Fibroblast of skin of left quadriceps (primary cell): ENCODE data around the gene TBC1D5.
A peak's percentile ranks its signal among the peaks of the same experiment; 100 is the strongest.

Source experiments
- DNase-seq, 2 experiments: peaks; one replicate each; pipeline ENCODE4 v3.0.0-alpha.2; 2013; ENCODE audit warnings: low read depth in 2 of 2

Gene TBC1D5

DNA sequence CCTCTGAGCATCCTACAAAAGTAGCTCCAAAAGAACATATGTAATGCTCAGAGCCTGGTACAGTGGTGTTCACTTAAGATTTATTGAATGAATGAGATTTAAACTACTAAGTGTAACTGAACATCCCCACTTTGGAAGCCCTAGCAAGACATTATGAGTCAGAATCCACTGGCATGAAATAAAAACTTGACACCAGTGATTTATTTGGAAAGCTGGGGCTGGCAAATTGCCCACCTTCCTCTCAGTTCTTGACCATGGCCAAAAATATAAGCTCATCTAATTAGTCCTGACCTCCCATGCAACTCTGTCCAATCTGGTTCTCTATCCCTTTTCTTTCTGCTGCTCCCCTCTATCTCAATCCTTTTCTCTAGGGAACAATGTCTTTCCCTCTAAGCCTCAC is 439.7 kb downstream of the TBC1D5 start:
- no peak for DNase-seq

DNA sequence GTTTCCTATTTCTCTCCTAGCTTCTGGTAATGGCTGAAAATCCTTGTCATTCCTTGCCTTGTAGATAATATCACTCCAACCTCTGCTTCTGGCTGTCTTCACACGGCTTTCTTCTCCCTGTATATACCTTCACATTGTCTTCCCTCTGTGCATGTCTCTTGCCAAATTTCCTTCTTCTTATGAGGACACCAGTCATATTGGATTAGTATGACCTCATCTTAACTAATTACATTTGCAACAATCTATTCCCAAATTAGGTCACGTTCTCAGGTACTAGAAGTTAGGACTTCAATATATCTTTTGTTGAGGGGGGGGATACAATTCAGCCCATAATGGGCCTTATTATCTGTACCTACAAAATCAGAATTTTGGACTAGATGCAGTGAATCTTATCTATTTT is 440.3 kb downstream of the TBC1D5 start:
- DNase-seq, result no peak

DNA sequence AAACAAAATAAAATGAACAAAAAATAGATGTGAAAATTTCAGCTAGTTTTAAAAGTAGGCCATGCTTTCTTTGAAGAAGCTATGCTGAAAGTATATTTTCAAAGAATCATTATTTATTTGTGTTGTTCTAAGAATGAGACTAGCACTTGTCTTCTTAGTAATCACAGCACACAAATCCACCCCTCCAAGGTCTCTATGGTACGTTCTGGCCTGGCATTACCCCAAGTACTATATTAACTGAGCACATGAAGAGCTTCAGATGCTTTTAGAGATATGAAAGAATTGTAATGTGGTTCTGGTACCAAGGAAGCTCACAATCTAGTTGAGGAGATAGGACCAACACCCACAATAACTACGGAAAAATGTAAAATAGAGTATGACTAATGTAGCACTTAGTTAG is 441.2 kb downstream of the TBC1D5 start:
- DNase-seq, result no peak

DNA sequence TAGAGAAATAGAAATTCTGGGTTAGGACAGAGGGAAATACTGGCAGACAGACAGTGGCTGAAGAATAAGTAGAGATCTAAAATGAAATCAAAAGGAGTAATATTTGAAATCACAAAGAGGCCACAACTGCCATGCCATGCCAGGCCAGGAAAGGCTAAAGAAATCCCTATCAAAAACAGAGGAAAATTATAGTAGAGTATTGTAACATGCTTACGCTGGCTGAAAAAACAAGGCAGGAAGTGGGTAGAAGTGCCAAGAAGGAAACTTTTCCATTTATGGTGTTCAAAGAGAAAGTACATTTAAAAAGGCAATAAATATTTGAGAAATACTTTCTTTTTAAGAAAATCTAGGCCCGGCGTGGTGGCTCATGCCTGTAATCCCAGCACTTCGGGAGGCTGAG is 442.0 kb downstream of the TBC1D5 start:
- DNase-seq, result no peak

DNA sequence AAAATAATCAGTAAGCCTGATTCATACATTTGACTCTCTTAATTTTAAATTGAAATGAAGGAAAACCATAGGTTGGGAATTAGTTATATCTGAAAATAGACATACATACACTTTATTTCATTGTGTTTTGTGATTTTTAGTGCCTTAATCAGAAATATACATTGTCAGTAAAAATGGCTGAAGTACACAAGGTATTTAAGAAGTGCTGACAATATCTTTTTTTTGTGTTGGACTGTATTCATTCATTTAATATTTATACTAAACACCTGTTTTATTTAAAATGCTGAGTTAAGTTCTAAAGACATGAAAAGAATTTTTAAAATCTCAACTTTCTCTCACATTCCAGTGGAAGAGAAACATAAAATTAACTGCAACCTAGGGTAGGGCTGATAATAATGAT is 444.4 kb downstream of the TBC1D5 start:
- DNase-seq, result no peak

DNA sequence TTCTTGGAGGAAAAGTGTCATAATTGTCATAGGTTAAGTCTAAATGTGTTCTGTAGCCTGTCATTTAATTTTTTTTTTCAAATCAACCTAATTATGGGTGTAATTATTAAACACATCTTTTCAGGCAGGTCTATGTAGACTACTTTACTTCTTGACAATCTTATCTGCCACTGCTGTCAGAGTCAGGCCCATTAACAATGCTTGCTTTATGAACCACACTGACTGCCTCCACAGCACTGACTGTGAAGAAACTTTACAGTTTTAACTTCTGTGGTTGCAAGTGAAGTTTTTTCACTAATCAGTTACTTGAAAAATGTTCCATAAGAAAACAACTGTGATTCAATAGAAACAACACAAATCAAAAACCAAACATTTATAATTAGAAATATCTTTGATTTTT is 449.9 kb downstream of the TBC1D5 start:
- no peak for DNase-seq

DNA sequence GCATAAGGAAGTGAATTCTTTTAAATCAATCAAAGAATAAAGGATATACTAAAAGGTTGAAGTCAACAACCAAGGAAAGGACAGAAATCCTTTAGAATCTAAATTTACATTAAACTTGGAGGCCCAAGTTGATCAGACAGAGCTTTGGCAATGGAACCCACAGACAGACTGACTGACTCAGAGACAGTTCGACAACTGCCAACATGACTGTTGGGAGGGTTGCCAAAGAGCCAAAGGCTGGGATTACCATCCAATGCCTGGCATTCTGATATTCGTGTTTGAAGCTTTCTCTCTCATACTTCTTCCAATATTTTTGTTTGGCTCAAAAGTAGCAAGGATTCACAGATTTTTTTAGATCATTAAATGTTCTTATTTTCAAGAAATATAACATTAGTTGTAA is 451.5 kb downstream of the TBC1D5 start:
- DNase-seq, result no peak

DNA sequence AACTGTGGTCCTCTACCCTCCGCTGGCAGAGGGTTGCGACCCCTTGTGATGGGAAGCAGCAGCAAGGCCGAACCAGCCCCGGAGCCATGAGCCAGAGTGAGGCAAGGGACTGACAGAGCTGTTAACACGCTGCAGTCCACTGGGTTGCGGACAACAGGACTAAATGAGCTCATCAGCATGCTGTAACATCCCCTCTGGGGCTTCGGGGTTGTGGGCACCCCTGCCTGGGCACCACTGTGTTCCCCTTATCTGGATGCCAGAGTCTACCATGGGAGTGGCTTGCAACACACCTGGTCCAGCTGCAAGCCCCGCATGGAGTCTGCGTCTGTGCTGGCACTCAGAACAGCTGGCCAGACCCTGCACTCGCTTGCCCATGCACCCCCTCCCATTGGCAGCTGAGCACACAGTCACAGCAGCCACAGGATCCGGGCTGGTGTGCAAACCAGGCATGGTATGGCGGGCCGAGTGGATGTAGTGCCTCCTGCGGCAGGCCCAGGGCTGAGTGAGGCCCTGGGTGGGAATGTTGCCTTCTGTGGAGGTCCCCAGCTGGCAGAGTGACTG is 453.5 kb downstream of the TBC1D5 start:
- no peak for DNase-seq

DNA sequence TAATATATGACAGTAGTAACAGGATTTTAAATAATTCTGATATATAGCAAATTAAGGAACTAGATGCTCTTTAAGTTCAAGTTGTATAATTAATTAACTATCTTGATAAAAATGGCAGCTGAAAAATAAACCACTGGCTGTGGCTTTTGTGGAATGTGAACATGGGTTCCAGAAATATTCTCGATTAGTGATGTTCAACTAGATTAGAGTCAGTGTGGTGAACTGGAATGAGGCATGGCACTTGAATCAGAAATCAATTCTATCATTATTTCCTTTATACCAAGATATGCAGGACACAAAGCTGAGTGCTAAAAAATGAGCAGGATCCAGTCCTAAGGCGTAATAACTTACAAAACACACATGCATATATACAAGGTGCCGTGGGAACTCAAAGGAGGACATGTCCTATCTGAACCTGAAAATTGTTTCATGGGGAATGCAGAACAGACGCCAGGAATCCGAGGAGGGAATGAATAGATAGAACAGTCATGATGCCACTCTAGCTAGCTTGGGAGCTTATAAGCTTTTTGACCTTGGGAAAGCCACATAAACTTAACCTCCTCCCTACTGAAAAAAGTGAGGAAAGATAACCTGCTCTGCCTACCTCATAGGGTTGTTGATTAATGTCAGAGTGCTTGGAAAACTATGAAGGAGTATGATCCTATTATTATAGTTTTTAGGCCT is 455.3 kb downstream of the TBC1D5 start:
- DNase-seq, result no peak

DNA sequence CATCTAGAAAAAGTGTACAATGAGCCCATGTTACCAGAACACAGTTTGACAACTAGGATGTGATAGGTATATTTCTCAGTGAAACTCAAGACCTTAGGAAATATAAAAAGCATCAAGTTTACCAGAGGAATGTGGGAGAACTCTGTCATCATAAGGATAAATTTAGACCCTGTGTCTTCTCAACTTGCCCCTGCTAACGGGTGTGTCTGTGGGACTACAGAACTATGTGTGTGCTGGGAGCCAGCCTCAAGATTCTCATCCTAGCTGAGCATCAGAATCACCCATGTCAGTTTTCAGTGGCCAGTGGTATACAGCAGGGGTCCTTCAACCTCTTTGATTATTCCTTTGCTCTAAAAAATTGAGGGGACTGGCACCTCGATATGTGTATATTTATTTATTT is 464.4 kb downstream of the TBC1D5 start:
- no peak for DNase-seq

DNA sequence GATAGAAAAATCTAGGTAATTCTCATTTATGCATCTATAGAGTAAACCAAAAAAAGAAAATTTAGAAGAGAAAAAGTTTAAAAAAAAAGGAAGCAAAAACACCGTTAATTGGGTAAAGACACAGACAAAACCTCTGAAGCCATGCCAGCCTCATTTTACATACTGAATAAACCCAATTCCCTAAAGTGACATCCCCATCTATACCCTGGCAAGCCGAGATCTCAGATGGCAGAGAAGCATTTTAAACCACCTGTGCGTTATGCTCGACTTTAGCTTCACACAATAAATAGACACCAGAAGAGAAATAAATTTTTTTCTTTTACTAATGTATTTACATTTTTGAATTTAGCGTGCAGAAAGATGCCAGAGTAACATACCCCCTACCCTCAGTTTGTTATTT is 475.6 kb downstream of the TBC1D5 start:
- no peak for DNase-seq

DNA sequence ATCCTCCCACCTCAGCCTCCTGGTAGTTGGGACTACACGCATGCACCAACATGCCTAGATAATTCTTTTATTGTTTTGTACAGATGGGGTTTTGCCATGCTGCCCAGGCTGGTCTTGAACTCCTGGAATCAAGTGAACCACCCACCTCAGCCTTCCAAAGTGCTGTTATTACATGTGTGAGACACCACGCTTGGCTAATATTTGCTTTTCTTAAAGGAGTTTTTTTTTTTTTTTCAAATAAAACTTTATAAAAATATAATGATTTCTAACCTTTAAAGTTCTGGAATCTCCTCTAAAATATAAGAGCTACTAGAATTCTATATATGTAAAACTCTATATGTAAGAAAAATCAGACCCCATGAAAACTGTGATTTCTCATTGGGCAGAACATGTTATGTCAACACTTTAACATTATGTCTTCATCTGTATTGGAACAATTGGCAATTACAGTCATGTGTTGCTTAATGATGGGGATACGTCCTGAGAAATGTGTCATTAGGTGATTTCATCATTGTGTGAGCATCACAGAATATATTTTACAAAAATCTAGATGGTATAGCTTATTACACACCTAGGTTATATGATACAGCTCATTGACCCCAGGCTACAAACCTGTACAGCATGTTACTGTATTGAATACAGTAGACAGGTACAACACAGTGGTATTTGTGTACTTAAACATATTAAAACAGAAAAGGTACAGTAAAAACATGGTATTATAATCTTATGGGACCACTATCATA is 480.6 kb downstream of the TBC1D5 start:
- no peak for DNase-seq

DNA sequence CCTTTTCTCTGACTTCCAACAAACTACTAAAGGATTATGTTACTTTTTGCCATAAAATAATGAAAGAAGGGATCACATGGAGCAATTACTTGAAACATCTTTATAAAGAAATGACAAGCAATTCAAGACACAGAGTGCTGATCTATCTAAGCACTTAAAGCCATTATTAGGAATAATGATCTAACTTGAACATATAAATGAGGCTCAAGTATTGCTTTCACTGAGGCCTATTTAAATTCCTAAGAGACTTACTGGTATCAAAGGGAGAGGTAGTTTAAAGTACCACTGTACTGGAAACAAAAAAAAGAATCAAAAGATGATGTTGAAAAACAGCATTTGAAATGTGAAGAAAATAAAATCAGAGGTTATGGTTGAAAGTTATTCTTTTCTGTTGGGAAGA is 482.2 kb downstream of the TBC1D5 start:
- no peak for DNase-seq

DNA sequence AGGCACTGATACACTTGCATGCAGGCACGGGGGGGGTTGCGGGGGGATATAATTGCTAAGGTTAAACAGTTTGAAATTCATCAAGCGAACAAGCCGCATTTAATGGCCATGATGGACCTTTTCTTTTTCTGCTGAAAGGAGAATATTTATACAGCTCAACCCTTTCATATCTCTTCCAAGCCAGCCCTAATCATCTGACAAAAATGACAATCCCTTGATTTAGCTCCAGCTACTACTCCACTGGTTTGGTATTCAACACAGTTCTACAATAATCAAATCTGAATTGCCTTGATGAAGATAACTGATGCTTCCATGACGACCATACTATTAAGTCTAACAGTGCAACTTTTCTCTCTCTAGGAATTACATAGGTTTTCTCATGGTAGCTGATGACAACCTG is 482.7 kb downstream of the TBC1D5 start:
- no peak for DNase-seq

DNA sequence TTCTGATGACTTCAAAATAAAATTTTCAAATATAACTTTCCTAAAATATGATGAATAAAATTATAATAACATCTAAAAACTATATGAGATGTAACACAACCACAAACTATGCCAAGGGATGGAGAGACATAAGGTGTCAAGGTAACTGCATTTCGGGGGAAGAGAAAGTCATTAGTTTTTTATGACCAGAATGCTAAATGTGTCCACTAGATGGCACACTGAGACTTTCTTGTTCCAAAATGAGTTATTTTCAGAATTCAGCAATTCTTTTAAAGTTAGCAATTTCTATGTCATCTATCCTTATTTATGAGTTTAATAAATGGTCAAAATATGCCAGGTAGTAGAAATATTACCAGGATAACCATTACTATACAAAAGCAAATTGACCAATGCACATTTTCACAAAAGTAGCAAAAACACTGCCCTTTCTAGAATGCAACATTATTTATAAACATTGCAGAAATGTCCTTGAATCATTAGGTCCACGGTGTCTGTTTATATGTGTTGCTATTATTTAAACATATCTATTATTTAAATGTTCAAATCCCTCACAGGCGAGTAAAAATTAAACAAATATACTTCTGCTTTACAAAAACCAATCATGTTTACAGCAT is 483.5 kb downstream of the TBC1D5 start:
- peak; percentile 10 to 15 for DNase-seq

DNA sequence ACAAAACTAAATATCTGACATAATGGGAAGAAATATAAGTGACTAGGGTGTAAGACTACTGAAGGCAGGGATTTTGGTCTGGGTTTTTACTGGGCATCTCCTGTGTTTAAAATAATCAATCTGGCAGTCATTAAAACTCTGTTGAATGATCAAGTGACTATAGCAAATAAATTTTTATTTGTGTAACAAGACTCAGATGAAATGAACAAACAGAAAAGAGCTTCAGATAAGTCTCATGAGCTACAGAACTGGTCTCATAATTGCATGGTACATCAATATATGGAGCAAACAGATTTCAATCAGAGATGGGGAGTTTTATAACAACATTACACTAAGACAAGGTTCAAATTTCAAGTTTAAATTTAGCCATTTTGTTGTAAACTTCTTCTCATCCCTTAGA is 485.2 kb downstream of the TBC1D5 start:
- no peak for DNase-seq

DNA sequence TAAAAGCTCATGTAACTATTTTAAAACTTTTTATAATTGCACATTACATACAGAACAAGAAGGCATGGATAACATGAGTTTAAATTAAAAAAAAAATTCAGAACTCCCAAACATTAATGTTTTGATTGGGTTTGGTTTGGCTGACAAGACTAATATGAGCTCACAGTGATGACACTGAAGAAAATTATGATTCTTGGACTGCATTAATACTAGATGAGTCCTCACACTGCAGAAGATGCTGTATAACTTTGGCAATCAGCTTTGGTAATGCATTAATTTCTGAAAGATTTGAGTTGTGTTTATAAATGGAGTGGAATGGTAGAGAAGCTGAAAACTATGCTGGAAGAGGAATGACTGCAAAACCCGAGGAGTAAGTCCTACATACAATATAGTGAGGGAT is 498.8 kb downstream of the TBC1D5 start:
- peak in 1 of 2 experiments; percentile 9 for DNase-seq

DNA sequence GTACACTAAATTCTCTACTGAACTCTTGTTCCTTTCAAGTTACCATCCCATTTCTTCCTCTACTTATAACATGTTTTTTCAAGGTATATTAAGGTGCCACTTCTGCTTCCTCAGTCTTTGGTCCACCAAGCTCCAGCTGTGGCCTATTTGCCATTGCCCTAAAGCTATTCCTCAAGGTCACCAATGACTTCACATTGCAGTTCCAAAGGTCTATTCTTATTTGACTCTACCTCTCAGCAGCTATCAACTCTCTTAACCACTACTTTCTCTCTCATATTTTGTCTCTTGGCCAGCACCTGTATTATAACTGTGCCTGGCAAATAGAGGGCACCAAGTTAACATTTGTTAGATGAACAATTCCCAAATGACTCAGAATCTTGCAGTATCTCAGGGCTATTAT is 503.0 kb downstream of the TBC1D5 start:
- DNase-seq, result no peak

DNA sequence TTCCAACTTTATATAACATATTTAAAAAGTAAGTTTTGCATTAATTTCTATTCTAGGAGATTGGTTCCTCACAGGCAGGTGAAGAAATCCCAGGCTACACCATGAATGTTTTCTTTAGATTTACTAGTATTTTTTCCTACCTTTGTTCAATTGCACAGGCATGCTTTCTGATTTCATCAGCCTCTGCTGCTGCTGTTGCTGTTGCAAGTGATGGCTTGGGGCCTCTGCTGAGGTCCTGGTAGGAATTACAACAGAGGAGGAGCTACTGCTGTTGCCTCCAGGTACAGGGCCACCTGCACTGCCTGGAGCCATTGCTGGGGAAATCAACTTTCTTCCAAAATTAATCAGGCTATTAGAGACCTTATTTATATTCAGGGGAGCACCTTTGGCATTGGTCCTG is 504.4 kb downstream of the TBC1D5 start:
- peak in 1 of 2 experiments; percentile 4 for DNase-seq

DNA sequence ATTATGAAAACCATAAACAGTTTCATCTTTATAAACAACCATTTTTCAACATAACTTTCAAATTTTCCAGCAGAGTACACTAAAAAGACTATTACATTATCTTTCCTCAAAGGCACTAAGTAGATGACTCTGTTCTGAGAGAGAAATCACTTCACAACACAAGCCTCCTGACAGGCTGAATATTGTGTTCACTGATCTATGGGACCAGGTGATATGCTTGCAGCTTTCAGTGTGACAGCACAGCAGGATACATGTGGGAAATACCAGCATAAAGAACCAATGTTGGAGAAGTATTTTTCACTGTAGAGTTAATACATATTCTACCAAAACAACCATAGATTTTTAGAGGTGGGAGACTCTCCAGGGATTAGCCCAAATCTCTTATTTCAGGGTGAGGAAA is 507.1 kb downstream of the TBC1D5 start:
- no peak for DNase-seq

DNA sequence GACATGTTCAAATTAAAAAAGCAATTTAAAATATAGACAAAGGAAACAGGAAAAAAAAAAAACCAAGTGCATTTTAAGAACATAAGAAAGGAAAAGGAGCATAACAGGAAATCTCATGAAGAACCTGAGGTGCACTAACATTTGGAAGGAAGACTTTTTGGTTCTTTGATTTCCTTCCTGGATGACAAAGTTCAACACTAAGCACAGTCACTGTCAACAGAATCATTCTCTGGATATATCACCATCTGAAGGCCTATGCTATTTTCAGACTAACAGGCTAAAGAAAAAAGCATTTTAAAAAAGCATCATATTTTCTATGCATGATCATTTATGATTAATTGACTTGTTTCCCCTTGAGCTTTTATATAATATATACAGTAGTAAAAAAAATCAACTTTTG is 508.0 kb downstream of the TBC1D5 start:
- no peak for DNase-seq

DNA sequence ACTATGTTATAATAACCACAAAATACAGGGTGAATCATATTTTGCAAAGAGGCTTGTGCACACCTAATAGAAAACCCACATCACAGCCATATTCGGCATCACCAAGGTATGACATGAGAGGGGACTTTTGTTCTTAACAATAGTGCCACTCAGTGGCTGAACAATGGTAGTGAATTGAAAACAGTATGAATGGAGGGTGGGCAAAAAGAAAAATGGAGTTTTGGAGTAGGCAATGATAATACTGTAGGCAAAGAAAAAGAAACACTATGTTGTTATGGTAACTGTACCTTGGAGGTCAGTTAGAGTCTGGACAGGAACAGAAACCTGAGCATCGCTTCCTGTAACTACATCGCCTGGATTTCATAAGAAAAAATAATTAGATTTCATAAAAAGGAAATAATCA is 509.0 kb downstream of the TBC1D5 start:
- peak; percentile 29 to 34 for DNase-seq

DNA sequence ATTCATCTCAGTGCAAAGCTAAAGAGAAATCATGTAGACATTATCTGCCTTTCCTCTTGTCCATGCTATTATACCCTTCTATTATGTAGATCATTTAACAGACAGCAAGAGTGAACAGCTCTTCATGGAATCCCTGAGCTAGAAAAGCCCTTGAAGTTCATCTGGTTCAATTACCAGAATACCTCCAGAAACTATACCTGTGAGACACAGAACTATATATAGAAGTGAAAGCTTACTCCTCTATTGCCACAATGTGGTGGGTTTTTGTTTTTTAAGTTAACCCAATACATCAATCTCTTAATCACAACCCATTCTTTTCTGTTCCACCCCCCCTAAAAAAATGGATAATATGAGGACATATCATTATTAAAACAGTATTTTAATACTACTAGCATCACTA is 510.0 kb downstream of the TBC1D5 start:
- DNase-seq, result no peak
